ENCODE results near the gene FBXW8.

DNA sequence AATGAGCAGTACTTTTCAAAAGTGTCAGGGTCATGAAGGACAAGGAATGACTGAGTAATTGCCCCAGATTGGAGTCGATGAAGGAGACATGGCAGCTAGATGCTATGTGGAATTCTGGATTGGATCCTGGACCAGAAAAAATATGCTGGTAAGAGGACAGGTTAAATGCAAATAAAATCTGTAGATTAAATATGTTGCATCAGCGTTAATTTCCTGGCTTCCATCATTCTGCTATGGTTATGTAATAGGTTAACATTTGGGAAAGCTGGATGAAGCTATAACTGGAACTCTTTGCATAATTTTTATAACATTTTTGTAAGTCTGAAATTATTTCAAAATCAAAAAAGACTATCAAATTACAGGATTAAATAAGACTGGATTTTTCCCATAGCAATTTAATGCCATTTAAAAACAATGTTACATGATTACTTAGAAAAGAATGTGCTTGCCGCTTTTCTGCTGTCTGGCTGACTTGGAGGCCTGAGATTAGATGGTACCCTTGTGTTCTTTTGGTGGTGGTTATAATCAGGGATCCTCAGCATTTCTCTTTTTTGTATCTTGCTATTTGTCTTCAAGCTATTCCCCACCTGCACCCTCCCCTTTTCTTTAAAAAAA, 65.1 kb downstream of the FBXW8 start:
- TF ChIP-seq, protein P1, sequence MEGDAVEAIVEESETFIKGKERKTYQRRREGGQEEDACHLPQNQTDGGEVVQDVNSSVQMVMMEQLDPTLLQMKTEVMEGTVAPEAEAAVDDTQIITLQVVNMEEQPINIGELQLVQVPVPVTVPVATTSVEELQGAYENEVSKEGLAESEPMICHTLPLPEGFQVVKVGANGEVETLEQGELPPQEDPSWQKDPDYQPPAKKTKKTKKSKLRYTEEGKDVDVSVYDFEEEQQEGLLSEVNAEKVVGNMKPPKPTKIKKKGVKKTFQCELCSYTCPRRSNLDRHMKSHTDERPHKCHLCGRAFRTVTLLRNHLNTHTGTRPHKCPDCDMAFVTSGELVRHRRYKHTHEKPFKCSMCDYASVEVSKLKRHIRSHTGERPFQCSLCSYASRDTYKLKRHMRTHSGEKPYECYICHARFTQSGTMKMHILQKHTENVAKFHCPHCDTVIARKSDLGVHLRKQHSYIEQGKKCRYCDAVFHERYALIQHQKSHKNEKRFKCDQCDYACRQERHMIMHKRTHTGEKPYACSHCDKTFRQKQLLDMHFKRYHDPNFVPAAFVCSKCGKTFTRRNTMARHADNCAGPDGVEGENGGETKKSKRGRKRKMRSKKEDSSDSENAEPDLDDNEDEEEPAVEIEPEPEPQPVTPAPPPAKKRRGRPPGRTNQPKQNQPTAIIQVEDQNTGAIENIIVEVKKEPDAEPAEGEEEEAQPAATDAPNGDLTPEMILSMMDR (IDR thresholded peaks at IDR 0.05 in 4 of 5, conservative IDR thresholded peaks at IDR 0.05 in 1 of 5), result no peak
- no peak for TF ChIP-seq POLR2A (IDR thresholded peaks at IDR 0.05)
